ELR (cell line): ENCODE results near the gene NPNT.
A peak's percentile ranks its signal among the peaks of the same experiment; 100 is the strongest.

Source experiments
- DNase-seq: peaks from one replicate; pipeline ENCODE4 v3.0.0-alpha.2; 2015; ENCODE audit warnings: low read depth

Gene NPNT

GRCh38 chr4:105917171-105917685 lies 22.0 kb downstream of the NPNT start:
- DNase-seq: no peak

- DNase-seq: no peak
Measured at GRCh38 chr4:105921301-105921700, 26.0 kb downstream of the NPNT start.

GRCh38 chr4:105923497-105924238 lies 28.4 kb downstream of the NPNT start:
- peak; percentile 7 for DNase-seq

GRCh38 chr4:105924341-105924740 lies 29.1 kb downstream of the NPNT start:
- DNase-seq: no peak

GRCh38 chr4:105930698-105931097 lies 35.4 kb downstream of the NPNT start:
- no peak for DNase-seq

- no peak for DNase-seq
Measured at GRCh38 chr4:105933083-105933482, 37.8 kb downstream of the NPNT start.

GRCh38 chr4:105934386-105934785 lies 39.1 kb downstream of the NPNT start:
- DNase-seq: no peak

- no peak for DNase-seq
Measured at GRCh38 chr4:105936901-105937300, 41.6 kb downstream of the NPNT start.

GRCh38 chr4:105937759-105938158 lies 42.5 kb downstream of the NPNT start:
- no peak for DNase-seq

- no peak for DNase-seq
Measured at GRCh38 chr4:105943234-105943633, 48.0 kb downstream of the NPNT start.

- DNase-seq: no peak
Measured at GRCh38 chr4:105944540-105944939, 49.3 kb downstream of the NPNT start.

GRCh38 chr4:105946771-105947170 lies 51.5 kb downstream of the NPNT start:
- DNase-seq: no peak

GRCh38 chr4:105950701-105951100 lies 55.4 kb downstream of the NPNT start:
- DNase-seq: no peak

GRCh38 chr4:105951198-105951597 lies 55.9 kb downstream of the NPNT start:
- DNase-seq: no peak

GRCh38 chr4:105952591-105952990 lies 57.3 kb downstream of the NPNT start:
- DNase-seq: no peak

GRCh38 chr4:105956569-105956968 lies 61.3 kb downstream of the NPNT start:
- no peak for DNase-seq

GRCh38 chr4:105957680-105958079 lies 62.4 kb downstream of the NPNT start:
- no peak for DNase-seq

GRCh38 chr4:105963461-105964400 lies 68.5 kb downstream of the NPNT start:
- DNase-seq: no peak

GRCh38 chr4:105965183-105965800 lies 70.0 kb downstream of the NPNT start:
- DNase-seq: no peak

- peak; percentile 47 for DNase-seq
Measured at GRCh38 chr4:105966051-105966450, 70.8 kb downstream of the NPNT start.

GRCh38 chr4:105967058-105967658 lies 71.9 kb downstream of the NPNT start:
- no peak for DNase-seq

GRCh38 chr4:105969575-105969974 lies 74.3 kb downstream of the NPNT start:
- DNase-seq: no peak
